WERI-Rb-1 (cell line): ENCODE data around the gene FDX1.

Source experiments
- DNase-seq: peaks from one replicate; pipeline ENCODE4 v3.0.0-alpha.2; 2020
- H3K27ac ChIP-seq: fragments of 250-450 bp; sonication (Bioruptor Pico); 2 replicates; pipeline ENCODE4 v1.5.1; 2020; ENCODE audit warnings: mild to moderate bottlenecking, moderate library complexity
- H3K27me3 ChIP-seq: fragments of 250-450 bp; sonication (Bioruptor Pico); 2 replicates; pipeline ENCODE4 v1.5.1; 2021; ENCODE audit warnings: mild to moderate bottlenecking, low read depth, moderate library complexity; ENCODE audit not compliant: insufficient read depth, severe bottlenecking
- H3K36me3 ChIP-seq: fragments of 250-450 bp; sonication (Bioruptor Pico); 2 replicates; pipeline ENCODE4 v1.5.1; 2020; ENCODE audit warnings: mild to moderate bottlenecking, moderate library complexity
- H3K4me3 ChIP-seq: 2 replicates; pipeline ENCODE4 v1.5.1; 2011; ENCODE audit warnings: low read depth, mild to moderate bottlenecking, control low read depth, low read length
- H3K9me3 ChIP-seq: fragments of 250-450 bp; sonication (Bioruptor Pico); 2 replicates; pipeline ENCODE4 v1.5.1; 2021; ENCODE audit warnings: mild to moderate bottlenecking, moderate library complexity; ENCODE audit not compliant: severe bottlenecking
- CTCF ChIP-seq: IDR thresholded peaks from 2 replicates; pipeline ENCODE4 v1.5.1; 2011; ENCODE audit warnings: low read depth, mild to moderate bottlenecking, control low read depth, inconsistent platforms, low read length

The FDX1 gene

GRCh38 chr11:110435780-110436717 is 6.3 kb downstream of the FDX1 start:
- H3K4me3 ChIP-seq: no peak overlapping the region
- no peak for TF ChIP-seq CTCF
- no peak overlapping the region for H3K27ac ChIP-seq
- H3K36me3 ChIP-seq: peaks cover 17% of the 10 kb centered on the region
- H3K9me3 ChIP-seq: no peaks in the 10 kb centered on the region
- no peaks in the 10 kb centered on the region for H3K27me3 ChIP-seq
- DNase-seq: no peak

GRCh38 chr11:110438017-110438416 is 8.3 kb downstream of the FDX1 start:
- TF ChIP-seq CTCF: no peak
- Histone ChIP-seq H3K27me3 (no peaks in the 10 kb centered on the region), H3K4me3 (no peak overlapping the region), H3K27ac (no peak overlapping the region), H3K36me3 (peaks cover 19% of the 10 kb centered on the region), H3K9me3 (no peaks in the 10 kb centered on the region)
- no peak for DNase-seq

GRCh38 chr11:110445437-110445836 is 15.7 kb downstream of the FDX1 start:
- Histone ChIP-seq H3K27ac (no peak overlapping the region), H3K4me3 (no peak overlapping the region), H3K36me3 (0 out of 2 replicates have a peak, but pooled peaks cover 2% of the 10 kb centered on the region), H3K27me3 (no peaks in the 10 kb centered on the region), H3K9me3 (no peaks in the 10 kb centered on the region)
- DNase-seq: no peak
- TF ChIP-seq CTCF: no peak

- Histone ChIP-seq H3K27me3 (no peaks in the 10 kb centered on the region), H3K4me3 (no peak overlapping the region), H3K36me3 (0 out of 2 replicates have a peak, but pooled peaks cover 1% of the 10 kb centered on the region), H3K27ac (peak overlapping the region; percentile 39), H3K9me3 (no peaks in the 10 kb centered on the region)
- no peak for TF ChIP-seq CTCF
- DNase-seq: peak; percentile 16
Observed at GRCh38 chr11:110446061-110446460, 16.3 kb downstream of the FDX1 start.

GRCh38 chr11:110446594-110446993 is 16.8 kb downstream of the FDX1 start:
- no peaks in the 10 kb centered on the region for H3K36me3 ChIP-seq
- no peak for TF ChIP-seq CTCF

More at GRCh38 chr11:110446594-110446993, 16.8 kb downstream of the FDX1 start:
- Histone ChIP-seq H3K9me3 (no peaks in the 10 kb centered on the region), H3K27ac (peak overlapping the region; percentile 39), H3K4me3 (no peak overlapping the region), H3K27me3 (no peaks in the 10 kb centered on the region)
- DNase-seq: peak; percentile 20
